NCI-H446 treated with DMSO at 0.1 percent for 48 hours (cell line): Measurements from ENCODE around the gene CA4.
"Not testable (repeated sequence)": the region's sequence is repeated elsewhere in the genome, so short reads cannot be mapped to it uniquely, and the experiment has no call there.

ENCODE experiments used
- DNase-seq: peaks from one replicate; lab custom pipeline; 2025; lab: John Stamatoyannopoulos, UW

Gene CA4

GRCh38 chr17:60174767-60175166, 25.0 kb downstream of the CA4 start:
- DNase-seq, result not testable (repeated sequence)

- DNase-seq, result not testable (repeated sequence)
These were observed 27.0 kb downstream of the CA4 start for GRCh38 chr17:60176763-60177162.

GRCh38 chr17:60178180-60178579, 28.4 kb downstream of the CA4 start:
- not testable (repeated sequence) for DNase-seq

- DNase-seq, result not testable (repeated sequence)
These were observed 30.6 kb downstream of the CA4 start for GRCh38 chr17:60180380-60180779.

- DNase-seq, result not testable (repeated sequence)
These were observed 36.6 kb downstream of the CA4 start for GRCh38 chr17:60186372-60186771.

- not testable (repeated sequence) for DNase-seq
These were observed 37.3 kb downstream of the CA4 start for GRCh38 chr17:60186846-60187745.

GRCh38 chr17:60188759-60189158, 39.0 kb downstream of the CA4 start:
- DNase-seq, result no peak

- not testable (repeated sequence) for DNase-seq
These were observed 40.3 kb downstream of the CA4 start for GRCh38 chr17:60190032-60190431.

GRCh38 chr17:60193032-60193431, 43.3 kb downstream of the CA4 start:
- not testable (repeated sequence) for DNase-seq

GRCh38 chr17:60193482-60193881, 43.7 kb downstream of the CA4 start:
- no peak for DNase-seq

- not testable (repeated sequence) for DNase-seq
These were observed 44.4 kb downstream of the CA4 start for GRCh38 chr17:60194141-60194540.

- not testable (repeated sequence) for DNase-seq
These were observed 48.9 kb downstream of the CA4 start for GRCh38 chr17:60198630-60199029.

- not testable (repeated sequence) for DNase-seq
These were observed 56.0 kb downstream of the CA4 start for GRCh38 chr17:60205782-60206181.

GRCh38 chr17:60208302-60208701, 58.5 kb downstream of the CA4 start:
- DNase-seq, result not testable (repeated sequence)
